Caco-2 (cell line): ENCODE measurements around the gene IL1RAPL1. TPM values are rescaled to one million over a fixed set of nuclear protein-coding genes. Genes with fewer than 3 reads are reported as not detected.

Experiments used
- BruUV-seq: library from RNA; stranded (reverse); fragments of 400-500 nt; replicated peaks from 2 replicates; lab custom pipeline; 2021; lab: Mats Ljungman, UMichigan
- CTCF ChIA-PET: fragments of 300-600 bp; sonication (Branson Sonifier 250); formaldehyde crosslinking; loops from one replicate; lab custom pipeline; 2022; ENCODE audit warnings: antibody characterized with exemption; lab: Charles Lee
- POLR2A ChIA-PET: fragments of 300-600 bp; sonication (Branson Sonifier 250); formaldehyde crosslinking; loops from one replicate; lab custom pipeline; 2022; ENCODE audit warnings: antibody characterized with exemption; lab: Charles Lee
- DNase-seq, 2 experiments: peaks; one replicate each; pipeline versions ENCODE4 v3.0.0 to v3.0.0-alpha.2; 2020 to 2022
- H3K27me3 ChIP-seq: replicated peaks from 2 replicates; pipeline ENCODE4 v1.6.0; 2011; ENCODE audit warnings: low read length; ENCODE audit not compliant: control insufficient read depth, insufficient read depth
- H3K36me3 ChIP-seq: 2 replicates; pipeline ENCODE4 v1.5.1; 2011; ENCODE audit warnings: low read length; ENCODE audit not compliant: control insufficient read depth, insufficient read depth
- H3K4me1 ChIP-seq: fragments of 250-450 bp; sonication (Bioruptor Pico); 2 replicates; pipeline ENCODE4 v1.5.1; 2020; ENCODE audit warnings: mild to moderate bottlenecking
- H3K4me3 ChIP-seq: 2 replicates; pipeline ENCODE4 v1.5.1; 2011; ENCODE audit warnings: low read depth, mild to moderate bottlenecking, control low read depth, low read length
- H3K9me3 ChIP-seq: fragments of 250-450 bp; sonication (Bioruptor Pico); 2 replicates; pipeline ENCODE4 v1.5.1; 2020; ENCODE audit warnings: mild to moderate bottlenecking, moderate library complexity
- H3K27ac Mint-ChIP-seq: one replicate; pipeline ENCODE4 v1.8.0; 2022; ENCODE audit warnings: mixed read lengths; ENCODE audit not compliant: unreplicated experiment
- H3K27me3 Mint-ChIP-seq: one replicate; pipeline ENCODE4 v1.8.0; 2022; ENCODE audit warnings: mixed read lengths; ENCODE audit not compliant: insufficient read depth, unreplicated experiment
- H3K36me3 Mint-ChIP-seq: one replicate; pipeline ENCODE4 v1.8.0; 2022; ENCODE audit warnings: mild to moderate bottlenecking, mixed read lengths; ENCODE audit not compliant: insufficient read depth, unreplicated experiment
- H3K4me1 Mint-ChIP-seq: one replicate; pipeline ENCODE4 v1.8.0; 2022; ENCODE audit warnings: low read depth, mixed read lengths; ENCODE audit not compliant: unreplicated experiment
- H3K4me3 Mint-ChIP-seq: one replicate; pipeline ENCODE4 v1.8.0; 2022; ENCODE audit warnings: mild to moderate bottlenecking, moderate library complexity, mixed read lengths; ENCODE audit not compliant: unreplicated experiment
- H3K9me3 Mint-ChIP-seq: one replicate; pipeline ENCODE4 v1.8.0; 2022; ENCODE audit warnings: mixed read lengths; ENCODE audit not compliant: unreplicated experiment
- CTCF ChIP-seq, 2 experiments: fragments of 200-600 bp in 1 of 2; IDR thresholded peaks; 1 replicate in 1 of 2; 2 replicates in 1 of 2; pipeline versions ENCODE4 v1.5.1 to v1.8.0; 2011 to 2022; ENCODE audit warnings: antibody characterized with exemption in 1 of 2, control low read depth in 1 of 2, inconsistent platforms in 1 of 2, low read depth in 1 of 2, low read length in 1 of 2, mild to moderate bottlenecking in 1 of 2, moderate library complexity in 1 of 2; ENCODE audit not compliant: insufficient read depth in 1 of 2, severe bottlenecking in 1 of 2, unreplicated experiment in 1 of 2
- intact Hi-C: fragments of 100-400 bp; cut with micrococcal nuclease; formaldehyde crosslinking; loops from one replicate; pipeline ENCODE4 v1.10.0; 2022; ENCODE audit not compliant: unreplicated experiment
- total RNA-seq: library from RNA; stranded (reverse); gene quantifications from 2 replicates; pipeline ENCODE4 v1.2.3, GENCODE V29; 2022

The IL1RAPL1 gene
- total RNA-seq, 1 experiment from 2014 or later, result not detected

- Histone ChIP-seq H3K27me3 (no peaks in the 10 kb centered on the region), H3K4me3 (no peak overlapping the region), H3K4me1 (no peaks in the 10 kb centered on the region), H3K36me3 (no peaks in the 10 kb centered on the region), H3K9me3 (no peaks in the 10 kb centered on the region)
- Mint-ChIP-seq H3K27ac (no peak overlapping the region), H3K27me3 (no peaks in the 10 kb centered on the region), H3K4me3 (no peak overlapping the region), H3K9me3 (no peaks in the 10 kb centered on the region), H3K36me3 (no peaks in the 10 kb centered on the region), H3K4me1 (no peaks in the 10 kb centered on the region)
- TF ChIP-seq CTCF (IDR thresholded peaks at IDR 0.05; ENCODE audit: insufficient read depth in 1 of 2, low read depth in 1 of 2, low read length in 1 of 2, severe bottlenecking in 1 of 2, unreplicated experiment in 1 of 2), result no peak
- DNase-seq, result no peak
- ChIA-PET POLR2A (no interaction called here), CTCF (no interaction called here)
- intact Hi-C loops, result no loop called here
- BruUV-seq, result no TSS peak
Observed at GRCh38 chrX:29295987-29296680, 708.9 kb downstream of the IL1RAPL1 start.

DNA sequence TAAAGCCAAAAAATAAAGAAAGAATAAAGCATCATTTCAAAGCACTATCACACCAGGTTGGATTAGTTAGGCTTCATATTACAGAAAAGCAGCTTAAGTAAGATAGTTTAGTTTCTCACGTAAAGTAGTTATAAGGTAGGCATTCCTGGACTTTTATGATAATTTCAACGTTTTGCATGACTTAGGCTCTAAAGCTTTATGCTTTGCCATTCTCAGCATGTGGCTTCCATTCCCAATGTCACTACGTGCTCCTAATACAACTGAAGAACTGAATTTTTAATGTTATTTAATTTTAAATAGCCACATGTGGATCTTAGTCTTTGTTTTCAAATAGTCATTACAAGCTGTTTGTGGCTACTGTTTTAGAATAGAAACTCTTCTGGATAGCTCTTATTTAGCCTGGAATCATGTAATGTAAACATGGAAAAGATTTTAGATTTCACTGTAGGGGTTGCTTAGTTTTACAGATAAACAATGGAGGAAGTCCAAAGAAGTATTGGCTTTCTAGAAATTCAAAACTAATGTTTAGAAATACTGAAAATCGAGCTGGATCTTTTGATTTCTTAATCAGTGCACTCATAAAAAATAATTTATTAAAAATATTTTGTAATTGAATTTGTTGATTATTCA is 710.0 kb downstream of the IL1RAPL1 start:
- no peak overlapping the region for H3K4me3 Mint-ChIP-seq
- intact Hi-C loops, result no loop called here
- no peaks in the 10 kb centered on the region for H3K4me1 ChIP-seq
- H3K9me3 ChIP-seq, result no peaks in the 10 kb centered on the region
- H3K36me3 Mint-ChIP-seq, result no peaks in the 10 kb centered on the region
- no peaks in the 10 kb centered on the region for H3K27me3 ChIP-seq
- no peaks in the 10 kb centered on the region for H3K27me3 Mint-ChIP-seq
- no peaks in the 10 kb centered on the region for H3K9me3 Mint-ChIP-seq
- no peaks in the 10 kb centered on the region for H3K36me3 ChIP-seq
- no peaks in the 10 kb centered on the region for H3K4me1 Mint-ChIP-seq
- POLR2A ChIA-PET, result no interaction called here
- no peak overlapping the region for H3K4me3 ChIP-seq
- TF ChIP-seq CTCF (IDR thresholded peaks at IDR 0.05; ENCODE audit: insufficient read depth in 1 of 2, low read depth in 1 of 2, low read length in 1 of 2, severe bottlenecking in 1 of 2, unreplicated experiment in 1 of 2), result no peak
- no TSS peak for BruUV-seq
- no peak overlapping the region for H3K27ac Mint-ChIP-seq
- no peak for DNase-seq
- CTCF ChIA-PET, result no interaction called here

DNA sequence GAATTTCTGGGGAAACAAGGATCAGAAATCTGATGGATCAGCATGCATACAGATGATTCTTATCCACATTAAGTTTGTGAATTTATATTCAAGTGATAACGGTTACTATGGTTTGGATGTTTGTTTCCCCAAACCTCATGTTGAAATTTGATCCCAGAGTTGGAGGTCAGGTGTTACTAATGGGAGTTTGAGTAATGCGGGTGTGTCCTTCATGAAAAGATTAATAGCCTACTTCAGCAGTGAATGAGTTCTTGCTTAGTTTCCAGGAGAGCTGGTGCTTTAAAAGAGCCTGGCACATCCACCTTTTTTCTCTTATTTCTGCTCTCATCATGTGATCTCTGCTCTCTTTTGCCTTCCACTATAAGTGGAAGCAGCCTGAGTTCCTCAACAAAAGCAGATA is 712.4 kb downstream of the IL1RAPL1 start:
- Histone ChIP-seq H3K9me3 (no peaks in the 10 kb centered on the region), H3K36me3 (no peaks in the 10 kb centered on the region), H3K4me3 (no peak overlapping the region), H3K4me1 (no peaks in the 10 kb centered on the region), H3K27me3 (no peaks in the 10 kb centered on the region)
- intact Hi-C loops, result no loop called here
- Mint-ChIP-seq H3K27ac (no peak overlapping the region), H3K4me1 (no peaks in the 10 kb centered on the region), H3K4me3 (no peak overlapping the region), H3K9me3 (no peaks in the 10 kb centered on the region), H3K27me3 (no peaks in the 10 kb centered on the region), H3K36me3 (no peaks in the 10 kb centered on the region)
- POLR2A ChIA-PET, result no interaction called here
- CTCF ChIA-PET, result no interaction called here
- no peak for TF ChIP-seq CTCF (IDR thresholded peaks at IDR 0.05; ENCODE audit: insufficient read depth in 1 of 2, low read depth in 1 of 2, low read length in 1 of 2, severe bottlenecking in 1 of 2, unreplicated experiment in 1 of 2)
- BruUV-seq, result no TSS peak
- DNase-seq, result no peak
